Stimulated activated CD4-positive, alpha-beta T cell treated with anti-CD3 and anti-CD28 coated beads, Interleukin-2, amount 100 ng/mL, for 48 hours (primary cell): ENCODE data around the gene CD151.

Experiments used
- DNase-seq, 2 donors: peaks; one replicate each; pipeline ENCODE4 v3.0.0-alpha.2; 2020

CD151 gene

DNA sequence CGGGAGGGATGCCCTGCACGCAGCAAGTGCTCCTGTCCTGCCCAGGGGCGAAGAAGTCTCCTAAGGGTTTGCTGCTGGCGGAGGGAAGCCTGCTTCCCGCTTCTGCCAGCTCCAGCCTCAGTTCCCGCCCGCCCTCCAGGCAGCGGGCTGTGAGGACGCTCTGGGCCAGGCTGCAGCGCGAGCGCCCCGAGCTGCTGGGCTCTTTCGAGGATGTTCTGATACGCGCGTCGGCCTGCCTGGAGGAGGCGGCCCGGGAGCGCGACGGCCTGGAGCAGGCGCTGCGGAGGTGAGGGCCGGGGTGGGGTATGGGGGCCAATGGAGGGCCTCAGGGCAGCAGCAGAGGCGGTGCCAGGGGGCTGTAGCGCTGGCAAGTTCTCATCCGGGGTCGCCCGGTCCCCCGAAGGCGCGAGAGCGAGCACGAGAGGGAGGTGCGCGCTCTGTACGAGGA is 2.9 kb upstream of the CD151 start:
- no peak for DNase-seq

DNA sequence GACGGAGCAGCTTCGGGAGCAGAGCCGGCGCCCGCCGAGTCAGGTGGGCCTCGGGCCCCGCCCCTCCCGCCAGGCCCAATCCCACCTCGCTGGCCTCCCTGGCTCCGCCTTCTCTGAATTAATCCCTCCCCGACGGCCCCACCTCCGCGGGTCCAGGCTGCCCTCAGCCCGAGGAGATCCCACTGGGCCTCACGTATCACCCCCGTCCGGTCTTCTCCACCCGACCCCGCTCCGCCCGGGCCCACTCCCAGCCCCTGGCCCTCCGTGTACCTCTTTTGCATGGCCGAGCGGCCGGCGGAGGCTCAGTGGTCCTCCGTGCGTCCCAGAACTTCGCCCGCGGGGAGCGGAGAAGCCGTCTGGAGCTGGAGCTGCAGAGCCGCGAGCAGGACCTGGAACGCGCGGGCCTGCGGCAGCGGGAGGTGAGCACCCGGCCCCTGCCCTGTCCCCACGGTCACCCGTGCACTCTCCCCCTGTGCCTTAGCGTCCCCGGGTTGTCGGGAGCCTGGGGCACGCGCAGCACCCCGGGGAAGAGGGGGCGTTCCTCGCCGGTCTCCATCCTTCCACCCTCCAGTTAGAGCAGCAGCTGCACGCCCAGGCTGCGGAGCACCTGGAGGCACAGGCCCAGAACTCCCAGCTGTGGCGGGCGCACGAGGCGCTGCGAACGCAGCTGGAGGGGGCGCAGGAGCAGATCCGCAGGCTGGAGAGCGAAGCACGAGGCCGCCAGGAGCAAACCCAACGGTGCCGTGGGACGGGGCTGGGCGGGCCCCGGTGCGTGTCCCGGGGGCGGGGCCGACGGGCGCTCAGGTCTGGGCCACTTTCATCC is 2.2 kb upstream of the CD151 start:
- DNase-seq = peak in 1 of 2 donors; percentile 48

DNA sequence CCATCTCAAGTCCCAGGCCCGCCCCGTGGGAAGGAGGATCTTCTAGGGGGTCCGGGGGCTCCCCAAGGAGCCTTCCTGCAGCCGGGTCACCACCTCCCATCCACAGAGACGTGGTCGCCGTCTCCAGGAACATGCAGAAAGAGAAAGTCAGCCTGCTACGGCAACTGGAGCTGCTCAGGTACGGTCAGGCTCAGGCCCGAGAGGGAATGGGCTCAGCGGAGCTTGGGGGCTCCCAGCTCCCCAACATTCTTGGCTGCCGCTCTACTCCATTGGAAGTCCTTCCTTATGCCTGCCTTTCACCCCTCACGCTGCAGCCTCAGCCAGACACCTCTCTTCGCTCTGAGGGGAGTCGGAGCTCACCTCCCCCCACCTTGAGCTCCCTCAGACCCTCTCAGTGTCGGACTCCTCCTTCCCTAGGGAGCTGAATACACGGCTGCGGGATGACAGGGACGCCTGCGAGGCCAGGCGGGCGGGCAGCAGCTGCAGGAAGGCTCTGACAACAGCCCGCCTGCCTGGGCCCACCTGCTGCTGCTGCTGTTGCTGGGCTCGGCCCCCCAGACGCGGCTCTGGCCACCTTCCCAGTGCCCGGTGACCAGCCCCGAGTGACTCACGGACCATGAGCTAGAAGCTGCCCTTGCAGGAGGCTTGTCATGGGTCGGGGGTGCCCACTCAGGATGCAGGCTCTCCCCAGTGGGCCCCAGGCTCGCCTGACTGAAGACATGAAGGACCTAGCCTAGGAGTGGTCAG is 1.5 kb upstream of the CD151 start:
- DNase-seq = no peak

DNA sequence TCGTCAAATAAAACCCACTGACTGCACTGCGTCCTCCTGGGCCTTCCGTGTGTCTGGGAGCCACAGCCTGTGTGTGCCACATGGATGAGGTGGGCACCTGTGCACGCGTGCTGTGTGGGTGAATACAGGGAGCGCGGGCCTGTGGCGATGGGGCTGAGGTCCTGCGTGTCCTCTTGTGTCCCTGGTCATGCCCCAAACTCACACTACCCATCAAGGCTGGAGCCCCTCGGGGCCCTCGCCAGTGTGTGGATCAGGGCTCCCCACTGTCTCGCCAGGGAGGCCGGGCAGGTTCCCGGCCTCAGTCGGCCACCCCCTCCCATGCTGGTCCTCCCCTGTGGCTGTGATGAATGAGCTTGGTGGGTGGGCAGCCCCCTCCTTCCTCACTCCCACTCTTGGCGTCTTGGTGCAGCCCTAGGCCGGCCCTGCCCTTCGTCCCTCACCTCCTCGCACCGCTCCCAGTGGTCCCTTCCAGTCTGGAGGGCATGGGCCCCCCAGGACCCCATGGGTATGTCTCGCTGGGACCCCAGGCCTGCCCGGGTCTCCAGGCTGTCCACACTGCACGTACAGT is 707 bp upstream of the CD151 start:
- DNase-seq = no peak

DNA sequence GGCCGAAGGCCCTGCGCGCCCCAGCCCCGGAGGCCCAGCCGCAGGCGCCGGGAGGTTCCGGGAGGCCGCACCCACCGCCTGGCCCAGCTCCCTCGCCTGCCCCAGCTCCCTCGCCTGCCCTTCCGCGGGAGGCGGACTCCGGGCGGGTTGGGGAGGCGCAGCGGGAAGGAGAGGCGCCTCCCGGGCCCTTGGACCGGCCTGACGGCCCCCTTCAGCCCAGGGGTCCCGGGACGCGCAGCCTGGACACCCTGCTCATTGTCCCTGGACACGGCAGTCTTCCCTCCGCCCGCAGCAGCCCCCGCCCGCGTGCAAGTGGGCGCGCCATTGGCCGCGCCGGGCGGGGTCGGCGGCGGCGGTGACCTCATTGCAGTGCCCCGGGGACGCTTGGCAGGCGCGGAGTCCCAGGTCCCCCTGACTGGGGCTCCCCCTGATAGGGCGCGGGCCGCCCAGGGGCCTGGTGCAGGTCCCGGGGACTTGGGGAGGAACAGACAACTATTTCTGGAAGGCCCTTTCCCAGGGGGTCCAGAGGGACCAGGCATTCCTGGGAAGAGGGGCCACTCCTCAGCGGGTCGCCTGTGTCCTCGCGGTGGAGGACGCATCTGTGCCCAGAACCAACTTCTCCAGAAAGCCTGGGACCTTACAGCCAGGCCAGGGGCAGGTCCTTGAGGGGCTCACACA is 501 bp downstream of the CD151 start:
- DNase-seq = no peak

DNA sequence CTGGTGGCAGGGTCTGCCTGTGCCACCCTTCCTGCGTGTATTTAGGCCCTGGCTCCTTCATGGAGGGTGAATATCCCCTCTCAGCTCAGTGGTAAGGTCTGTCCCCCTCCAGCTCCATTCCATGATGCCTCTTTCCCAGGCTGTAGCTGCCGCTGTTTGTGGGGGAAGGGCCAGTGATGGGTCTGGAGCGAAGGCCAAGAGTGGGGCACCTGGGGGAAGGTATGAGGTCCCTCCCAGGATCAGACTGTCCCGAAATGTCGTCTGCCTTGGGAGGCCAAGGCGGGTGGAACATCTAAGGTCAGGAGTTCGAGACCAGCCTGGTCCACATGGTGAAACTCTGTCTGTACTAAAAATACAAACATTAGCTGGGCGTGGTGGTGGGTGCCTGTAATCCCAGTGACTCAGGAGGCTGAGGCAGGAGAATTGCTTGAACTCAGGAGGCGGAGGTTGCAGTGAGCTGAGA is 1.1 kb downstream of the CD151 start:
- no peak for DNase-seq

DNA sequence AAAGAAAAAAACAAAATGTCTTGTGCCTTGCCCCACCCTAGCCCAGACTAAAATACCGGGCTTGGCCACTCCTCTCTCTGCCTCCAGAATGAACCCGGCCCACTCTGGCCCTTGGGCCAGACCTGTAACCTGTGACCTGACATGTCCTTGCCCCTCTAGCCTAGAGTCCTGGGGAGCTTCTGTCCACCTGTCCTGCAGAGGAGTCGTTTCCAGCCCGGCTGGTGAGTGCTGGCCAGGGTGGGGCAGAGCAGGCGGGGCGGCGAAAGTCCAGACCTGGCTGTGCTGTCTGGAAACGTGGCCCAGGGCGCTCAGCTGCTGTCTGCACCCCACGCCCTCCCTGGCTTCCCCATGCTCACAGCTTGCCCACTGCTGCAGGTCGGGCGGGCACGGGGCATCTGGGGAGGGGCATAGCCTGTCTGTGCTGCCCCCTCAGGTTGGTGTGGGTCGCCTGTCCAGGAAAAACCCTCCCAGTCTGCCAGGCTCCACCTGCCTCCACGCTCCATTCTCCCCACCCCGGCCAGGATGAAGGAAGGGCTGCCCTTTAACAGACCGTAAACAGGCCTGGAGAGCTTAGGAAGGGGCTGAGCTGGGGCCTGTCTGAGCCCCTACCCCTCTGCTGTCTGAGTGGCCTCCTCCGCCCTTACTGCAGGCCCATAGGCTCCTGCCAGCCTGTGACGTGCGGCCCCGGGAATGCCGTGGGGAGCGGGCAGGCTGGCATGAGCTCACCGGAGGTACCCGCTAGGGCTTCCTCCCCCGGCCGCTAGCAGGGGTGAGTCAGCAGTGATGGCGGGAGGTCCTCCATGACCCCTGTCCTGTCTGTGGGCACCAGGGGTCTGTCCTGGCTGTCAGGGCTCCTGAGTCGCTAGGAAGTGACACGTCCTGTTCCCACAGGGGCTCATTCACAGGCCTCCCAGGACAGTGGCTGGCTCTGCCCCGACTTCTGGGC is 1.9 kb downstream of the CD151 start:
- DNase-seq = no peak

DNA sequence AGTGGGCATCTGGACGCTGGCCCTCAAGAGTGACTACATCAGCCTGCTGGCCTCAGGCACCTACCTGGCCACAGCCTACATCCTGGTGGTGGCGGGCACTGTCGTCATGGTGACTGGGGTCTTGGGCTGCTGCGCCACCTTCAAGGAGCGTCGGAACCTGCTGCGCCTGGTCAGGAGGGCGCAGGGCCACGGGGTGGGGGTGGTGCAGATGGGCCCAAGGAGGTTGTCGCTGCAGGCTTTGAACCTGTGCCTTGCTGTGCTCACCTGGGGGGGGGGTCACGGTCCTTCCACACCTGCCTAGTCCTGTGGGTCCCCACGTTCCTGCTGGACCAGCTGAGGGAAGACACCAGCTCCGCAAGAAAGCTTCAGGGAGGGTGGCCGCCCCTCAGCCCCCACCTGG is 3.5 kb downstream of the CD151 start:
- no peak for DNase-seq

DNA sequence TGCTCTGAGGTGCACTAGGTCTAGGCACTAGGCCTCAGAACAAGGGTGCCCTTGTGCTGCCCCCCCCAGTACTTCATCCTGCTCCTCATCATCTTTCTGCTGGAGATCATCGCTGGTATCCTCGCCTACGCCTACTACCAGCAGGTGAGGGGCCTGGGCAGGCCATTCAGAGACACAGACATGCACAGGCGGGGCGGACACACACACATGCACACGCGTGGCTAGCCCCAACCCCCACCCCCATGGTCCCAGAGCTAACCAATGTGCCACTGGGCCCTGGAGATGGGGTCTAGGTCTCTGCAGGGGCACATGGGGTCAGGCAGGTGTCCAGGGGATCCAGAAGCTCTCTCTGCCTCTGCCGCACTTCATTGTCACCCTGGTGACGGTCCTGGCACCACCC is 3.9 kb downstream of the CD151 start:
- no peak for DNase-seq

DNA sequence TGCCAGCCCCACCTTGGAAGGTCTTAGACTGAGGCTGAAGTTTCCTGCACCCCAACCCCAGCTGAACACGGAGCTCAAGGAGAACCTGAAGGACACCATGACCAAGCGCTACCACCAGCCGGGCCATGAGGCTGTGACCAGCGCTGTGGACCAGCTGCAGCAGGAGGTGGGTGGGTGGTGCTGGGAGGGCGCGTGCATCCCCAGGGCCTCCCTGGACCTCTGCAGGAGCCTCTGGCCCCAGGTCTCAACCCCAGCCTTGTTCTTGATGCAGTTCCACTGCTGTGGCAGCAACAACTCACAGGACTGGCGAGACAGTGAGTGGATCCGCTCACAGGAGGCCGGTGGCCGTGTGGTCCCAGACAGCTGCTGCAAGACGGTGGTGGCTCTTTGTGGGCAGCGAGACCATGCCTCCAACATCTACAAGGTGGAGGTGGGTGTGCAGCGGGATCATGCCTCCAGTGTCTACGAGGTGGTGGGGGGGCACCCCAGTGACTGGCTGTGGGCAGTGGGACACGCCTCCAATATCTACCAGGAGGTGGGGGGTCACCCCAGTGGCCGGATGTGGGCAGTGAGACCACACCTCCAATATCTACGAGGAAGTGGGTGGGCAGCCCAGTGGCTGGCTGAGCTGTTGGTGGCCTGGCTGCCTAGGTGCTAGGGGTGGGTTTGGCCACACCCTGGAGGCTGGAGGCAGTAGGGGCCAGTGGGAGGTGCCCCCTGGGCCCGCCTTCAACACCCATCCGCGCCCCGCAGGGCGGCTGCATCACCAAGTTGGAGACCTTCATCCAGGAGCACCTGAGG is 4.6 kb downstream of the CD151 start:
- DNase-seq = no peak

DNA sequence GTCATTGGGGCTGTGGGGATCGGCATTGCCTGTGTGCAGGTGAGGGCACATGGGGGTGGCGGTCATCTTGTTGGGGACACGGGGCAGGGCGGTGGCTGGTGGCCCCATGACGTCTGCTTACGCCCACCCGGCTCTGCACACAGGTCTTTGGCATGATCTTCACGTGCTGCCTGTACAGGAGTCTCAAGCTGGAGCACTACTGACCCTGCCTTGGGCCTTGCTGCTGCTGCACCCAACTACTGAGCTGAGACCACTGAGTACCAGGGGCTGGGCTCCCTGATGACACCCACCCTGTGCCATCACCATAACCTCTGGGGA is 5.2 kb downstream of the CD151 start:
- no peak for DNase-seq

DNA sequence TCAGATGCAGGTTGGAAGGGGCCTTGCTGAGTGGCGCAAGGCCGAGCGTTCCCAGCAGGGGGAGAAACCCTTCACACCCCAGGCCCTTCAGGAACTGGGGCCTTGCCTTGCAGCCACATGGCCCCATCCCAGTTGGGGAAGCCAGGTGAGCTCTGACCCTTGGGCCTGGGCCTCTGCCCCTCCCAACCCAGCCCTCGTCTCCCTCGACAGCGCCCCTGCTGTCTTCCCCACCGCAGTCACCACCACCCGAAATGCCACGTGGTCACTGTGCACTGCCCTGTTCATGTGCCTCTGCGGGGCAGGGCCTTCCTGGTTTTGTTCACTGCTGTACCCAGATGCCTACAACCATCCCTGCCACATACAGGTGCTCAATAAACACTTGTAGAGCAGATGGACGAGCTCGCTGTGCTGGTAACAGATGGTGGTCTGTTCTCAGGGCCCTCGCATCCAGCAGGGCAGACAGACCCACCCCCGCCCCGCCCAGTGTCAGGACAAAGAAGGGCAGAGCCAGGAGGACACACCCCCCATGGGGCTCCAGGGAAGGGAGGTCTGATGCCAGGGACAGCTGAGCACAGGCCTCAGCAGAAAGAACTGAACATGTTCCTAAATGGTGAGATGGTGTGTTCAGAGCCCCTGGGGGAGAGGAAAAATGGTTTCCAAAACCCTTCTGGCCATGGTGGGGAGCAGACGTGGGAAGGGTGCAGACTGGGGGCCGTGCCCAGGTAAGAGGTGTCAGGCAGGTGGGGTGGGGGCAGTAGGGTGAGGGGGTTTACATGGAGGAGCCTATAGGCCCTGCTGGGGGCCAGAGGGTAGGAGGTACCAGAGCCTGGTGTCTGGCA is 5.9 kb downstream of the CD151 start:
- no peak for DNase-seq

DNA sequence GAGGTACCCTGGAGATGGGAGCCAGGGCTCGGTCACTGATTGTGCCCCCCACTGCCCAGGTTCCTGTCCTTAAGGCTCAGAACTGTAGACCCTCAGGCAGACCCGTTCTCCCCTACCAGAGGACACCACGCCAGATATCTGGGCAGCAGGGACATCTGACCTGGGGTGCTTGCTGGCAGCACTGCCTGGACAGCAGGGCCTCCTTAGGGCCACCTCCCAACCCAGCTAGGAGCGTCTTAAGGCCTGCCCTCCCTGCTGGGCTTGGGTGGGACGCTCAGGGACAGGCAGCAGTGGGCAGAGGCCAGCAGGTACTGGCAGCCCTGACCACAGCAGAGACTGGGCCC is 6.5 kb downstream of the CD151 start:
- DNase-seq = no peak

DNA sequence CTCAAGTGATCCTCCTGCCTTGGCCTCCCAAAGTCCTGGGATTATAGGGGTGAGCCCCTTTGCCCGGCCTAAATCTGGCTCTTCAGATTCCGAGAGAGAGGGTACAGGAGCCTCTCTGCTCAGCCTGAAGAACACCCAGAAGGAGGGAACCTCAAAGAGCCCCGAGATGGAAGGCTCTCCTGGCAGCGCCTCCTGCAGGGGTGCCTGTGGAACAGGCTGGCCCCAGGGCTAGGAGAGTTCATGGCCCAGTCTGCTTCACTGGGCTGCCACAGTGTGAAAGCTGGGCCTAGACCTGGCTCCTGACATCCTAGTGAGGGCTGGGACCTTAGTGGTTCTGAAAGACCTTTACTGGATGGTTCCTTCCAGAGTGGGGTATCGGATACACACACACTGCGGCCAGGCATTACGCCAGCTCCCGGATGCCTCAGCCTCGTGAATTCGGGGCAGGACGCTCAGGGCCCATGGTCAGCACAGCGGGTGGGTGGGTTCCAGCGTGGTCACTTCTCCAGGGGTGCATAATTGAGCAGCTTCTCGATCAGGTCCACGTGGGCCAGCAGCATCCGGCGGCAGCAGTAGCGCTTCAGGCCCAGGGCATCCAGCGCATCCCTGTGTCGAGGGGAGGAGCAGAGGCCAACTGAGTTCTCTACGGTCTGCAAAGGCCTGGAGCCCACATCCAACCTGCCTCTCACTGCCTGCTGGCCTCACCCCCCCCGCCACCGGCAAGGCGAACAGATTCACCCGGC is 7.3 kb downstream of the CD151 start:
- no peak for DNase-seq

DNA sequence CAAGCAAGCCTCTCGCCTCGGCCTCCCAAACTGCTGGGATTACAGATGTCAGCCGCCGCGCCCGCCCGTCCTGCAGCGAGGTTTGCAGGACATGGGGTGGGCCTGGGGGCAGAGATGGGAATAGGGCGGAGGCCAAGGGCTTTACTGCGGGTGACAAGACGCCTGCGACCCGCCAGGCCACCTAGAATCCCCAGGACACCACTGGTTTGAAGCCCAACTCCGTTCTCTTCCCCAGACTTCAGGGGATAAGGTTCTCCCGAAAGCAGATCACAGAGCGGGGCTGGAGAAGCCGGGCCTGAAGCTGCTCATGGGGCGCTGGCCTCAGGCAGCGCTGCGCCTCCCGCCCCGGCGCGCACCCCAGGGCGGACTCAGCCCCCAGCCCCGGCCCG is 9.2 kb downstream of the CD151 start:
- no peak for DNase-seq

DNA sequence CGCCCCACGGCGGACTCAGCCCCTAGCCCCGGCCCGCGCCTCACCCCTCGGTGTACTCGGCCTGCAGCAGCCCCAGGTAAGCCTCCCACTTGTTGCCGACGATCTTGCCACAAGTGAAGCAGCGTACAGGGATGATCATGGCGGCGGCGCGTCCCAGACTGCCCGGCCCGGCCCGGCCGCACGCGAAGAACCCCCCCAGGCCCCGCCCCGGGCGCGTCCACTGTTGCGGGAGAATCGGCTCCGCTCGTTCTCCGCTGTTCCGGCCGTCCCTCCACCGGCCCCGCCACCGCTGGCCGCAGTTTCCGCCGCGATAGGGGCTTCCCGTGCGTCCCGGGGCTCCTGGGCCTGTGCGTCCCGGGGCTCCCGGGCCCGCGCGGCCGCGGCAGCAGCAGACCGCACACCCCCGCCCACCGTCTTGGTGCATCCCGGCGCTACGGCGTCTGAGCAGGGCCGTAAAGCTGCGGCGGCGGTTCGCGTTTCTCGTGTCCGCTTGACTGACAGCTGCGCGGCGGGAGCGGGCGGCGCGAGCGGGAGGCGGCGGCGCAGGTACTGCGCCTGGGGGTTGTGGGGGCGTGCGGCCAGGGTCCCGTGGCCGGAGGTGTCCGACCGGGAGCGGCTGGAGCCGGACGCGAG is 9.7 kb downstream of the CD151 start, which contains the start of the genes POLR2L and TSPAN4:
TSS of gene POLR2L (minus strand) at position 160 of the 633 bp plus-strand sequence. CDS start at position 139, 21 bp downstream.
TSS of gene TSPAN4 (plus strand) at position 483 of the 633 bp plus-strand sequence. CDS start 7,453 bp downstream, outside the sequence.
- peak; percentile 83 to 88 for DNase-seq

DNA sequence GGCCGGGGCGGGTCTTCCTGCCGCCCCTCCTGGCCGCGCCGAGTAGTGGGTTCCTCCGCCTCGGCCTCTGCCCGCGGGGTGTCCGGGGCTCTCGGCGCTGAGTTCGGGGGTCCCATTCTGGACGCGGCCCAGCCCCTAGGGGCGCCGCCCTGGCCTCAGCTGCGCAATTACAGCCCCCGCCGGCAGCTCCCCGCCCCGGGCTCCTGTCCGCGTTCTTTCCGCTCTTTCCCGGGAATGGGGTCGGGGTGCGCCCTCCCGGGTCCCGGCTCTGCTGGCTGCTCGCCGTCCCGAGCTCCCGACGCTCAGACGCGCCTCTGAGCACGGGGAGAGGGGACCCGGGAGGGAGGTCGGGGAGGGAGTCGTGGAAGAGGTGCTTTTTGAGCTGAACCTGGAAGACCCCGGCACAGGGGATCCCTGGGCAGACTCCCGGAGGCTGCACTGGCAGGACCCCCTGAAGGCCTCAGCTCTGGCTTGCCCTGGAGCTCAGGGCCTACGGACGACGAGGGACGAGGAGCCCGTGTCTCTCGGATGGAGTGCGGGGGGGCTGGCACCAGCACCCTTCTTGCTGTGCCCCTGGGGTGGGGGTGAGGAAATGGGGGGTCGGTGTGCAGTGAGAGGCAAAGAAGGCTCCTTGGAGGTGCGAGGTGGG is 10.5 kb downstream of the CD151 start:
- no peak for DNase-seq
